CD4-positive, alpha-beta T cell treated with Interleukin-4 for 4 hours (primary cell): ENCODE data around the gene MCRS1.

Experiments
- DNase-seq: peaks from one replicate; pipeline ENCODE4 v3.0.0-alpha.2; 2020

Gene MCRS1

GRCh38 chr12:49580572-49581535 lies 12.9 kb upstream of the MCRS1 start:
- DNase-seq, result peak; percentile 61

GRCh38 chr12:49578471-49579112 lies 10.7 kb upstream of the MCRS1 start:
- no peak for DNase-seq

- no peak for DNase-seq
These were observed 9.8 kb upstream of the MCRS1 start for GRCh38 chr12:49577589-49578315.

- DNase-seq, result no peak
These were observed 660 bp upstream of the MCRS1 start for GRCh38 chr12:49568442-49569162.

- DNase-seq, result no peak
These were observed 686 bp downstream of the MCRS1 start for GRCh38 chr12:49567302-49567610.

GRCh38 chr12:49566361-49566760 lies 1.6 kb downstream of the MCRS1 start:
- DNase-seq, result no peak

GRCh38 chr12:49565406-49566265 lies 2.3 kb downstream of the MCRS1 start:
- DNase-seq, result no peak

- no peak for DNase-seq
These were observed 3.1 kb downstream of the MCRS1 start for GRCh38 chr12:49564686-49565405.

GRCh38 chr12:49563951-49564685 lies 3.8 kb downstream of the MCRS1 start:
- DNase-seq, result no peak

- DNase-seq, result no peak
These were observed 5.1 kb downstream of the MCRS1 start for GRCh38 chr12:49562831-49563230.

- DNase-seq, result no peak
These were observed 5.7 kb downstream of the MCRS1 start for GRCh38 chr12:49562233-49562632.

- DNase-seq, result no peak
These were observed 7.2 kb downstream of the MCRS1 start for GRCh38 chr12:49560695-49561094.

- no peak for DNase-seq
These were observed 8.8 kb downstream of the MCRS1 start for GRCh38 chr12:49559011-49559675.

- no peak for DNase-seq
These were observed 9.4 kb downstream of the MCRS1 start for GRCh38 chr12:49558526-49558925.

- DNase-seq, result no peak
These were observed 10.1 kb downstream of the MCRS1 start for GRCh38 chr12:49557917-49558215.

- DNase-seq, result no peak
These were observed 10.6 kb downstream of the MCRS1 start for GRCh38 chr12:49557187-49557916.

- no peak for DNase-seq
These were observed 11.4 kb downstream of the MCRS1 start for GRCh38 chr12:49556391-49557186.

GRCh38 chr12:49555631-49556390 lies 12.1 kb downstream of the MCRS1 start:
- no peak for DNase-seq
